Osteoblast (primary cell): ENCODE data around the gene YJEFN3. TPM values are rescaled to one million over a fixed set of nuclear protein-coding genes. Genes with fewer than 3 reads are reported as not detected.

Experiments used
- DNase-seq: peaks from one replicate; pipeline ENCODE4 v3.0.0; 2011; ENCODE audit warnings: low spot score, mixed read lengths; ENCODE audit not compliant: insufficient read length; ENCODE audit errors: missing footprints
- H2AFZ ChIP-seq: 2 replicates; pipeline ENCODE4 v1.6.0; 2011; ENCODE audit warnings: mild to moderate bottlenecking, low read length
- H3K27ac ChIP-seq: 2 replicates; pipeline ENCODE4 v1.5.1; 2011; ENCODE audit warnings: mild to moderate bottlenecking, low read depth, low read length, moderate library complexity
- H3K27me3 ChIP-seq: 2 replicates; pipeline ENCODE4 v1.6.0; 2012; ENCODE audit warnings: mild to moderate bottlenecking, control low read depth, inconsistent platforms, low read length, moderate library complexity; ENCODE audit not compliant: insufficient read depth
- H3K36me3 ChIP-seq: 2 replicates; pipeline ENCODE4 v1.5.1; 2011; ENCODE audit warnings: mild to moderate bottlenecking, low read length, control low read depth, moderate library complexity; ENCODE audit not compliant: insufficient read depth
- H3K4me1 ChIP-seq: 2 replicates; pipeline ENCODE4 v1.5.1; 2011; ENCODE audit warnings: mild to moderate bottlenecking, low read length, control low read depth, moderate library complexity; ENCODE audit not compliant: insufficient read depth
- H3K4me2 ChIP-seq: 2 replicates; pipeline ENCODE4 v1.6.0; 2011; ENCODE audit warnings: mild to moderate bottlenecking, low read length; ENCODE audit not compliant: insufficient read depth
- H3K4me3 ChIP-seq: fragments of 200-600 bp; sonication (generic); 3 replicates; pipeline ENCODE4 v1.5.1; 2012; ENCODE audit warnings: mild to moderate bottlenecking, low read length, inconsistent platforms; ENCODE audit not compliant: insufficient read depth
- H3K79me2 ChIP-seq: 2 replicates; pipeline ENCODE4 v1.6.0; 2012; ENCODE audit warnings: mild to moderate bottlenecking, low read length, control low read depth, inconsistent platforms; ENCODE audit not compliant: insufficient read depth
- H3K9me3 ChIP-seq: 2 replicates; pipeline ENCODE4 v1.5.1; 2011; ENCODE audit warnings: low read depth, low read length, control low read depth
- H4K20me1 ChIP-seq: 2 replicates; pipeline ENCODE4 v1.6.0; 2012; ENCODE audit warnings: mild to moderate bottlenecking, low read length, control low read depth; ENCODE audit not compliant: insufficient read depth
- CTCF ChIP-seq: IDR thresholded peaks from 2 replicates; pipeline ENCODE4 v1.5.1; 2011; ENCODE audit warnings: mild to moderate bottlenecking, low read depth, low read length, moderate library complexity; ENCODE audit errors: extremely low read depth
- total RNA-seq: library from RNA; depleted of rRNA; stranded (reverse); fragments of >200 nt; gene quantifications from 2 replicates; pipeline ENCODE4 v1.2.3, GENCODE V29; 2012

The YJEFN3 gene
- total RNA-seq, 1 donor: under 0.01 TPM

GRCh38 chr19:19546751-19547162 is 18.0 kb downstream of the YJEFN3 start:
- Histone ChIP-seq H3K36me3 (no peaks in the 10 kb centered on the region), H2AFZ (no peak overlapping the region), H3K4me2 (no peak overlapping the region), H3K4me1 (peaks cover 6% of the 10 kb centered on the region), H3K27ac (no peak overlapping the region), H3K27me3 (peaks cover 7% of the 10 kb centered on the region), H3K4me3 (no peak overlapping the region), H3K79me2 (no peaks in the 10 kb centered on the region), H3K9me3 (no peaks in the 10 kb centered on the region), H4K20me1 (no peaks in the 10 kb centered on the region)
- no peak for TF ChIP-seq CTCF
- peak; percentile 84 for DNase-seq

- H3K27ac ChIP-seq: no peak overlapping the region
- no peaks in the 10 kb centered on the region for H3K9me3 ChIP-seq
- H3K36me3 ChIP-seq: no peaks in the 10 kb centered on the region
- H3K4me2 ChIP-seq: no peak overlapping the region
- no peaks in the 10 kb centered on the region for H4K20me1 ChIP-seq
- no peaks in the 10 kb centered on the region for H3K79me2 ChIP-seq
- peak; percentile 87 for DNase-seq
- no peak overlapping the region for H2AFZ ChIP-seq
- peaks cover 9% of the 10 kb centered on the region for H3K4me1 ChIP-seq
- no peak overlapping the region for H3K4me3 ChIP-seq
- H3K27me3 ChIP-seq: peaks cover 7% of the 10 kb centered on the region
- TF ChIP-seq CTCF: no peak
Observed at GRCh38 chr19:19547674-19548336, 19.1 kb downstream of the YJEFN3 start.

GRCh38 chr19:19548915-19549759 is 20.4 kb downstream of the YJEFN3 start:
- Histone ChIP-seq H3K4me3 (no peak overlapping the region), H2AFZ (no peak overlapping the region), H3K36me3 (no peaks in the 10 kb centered on the region), H3K9me3 (no peaks in the 10 kb centered on the region), H4K20me1 (no peaks in the 10 kb centered on the region), H3K27me3 (peaks cover 7% of the 10 kb centered on the region), H3K4me1 (peaks cover 9% of the 10 kb centered on the region), H3K4me2 (no peak overlapping the region), H3K79me2 (no peaks in the 10 kb centered on the region), H3K27ac (no peak overlapping the region)
- no peak for TF ChIP-seq CTCF
- peak; percentile 77 for DNase-seq

GRCh38 chr19:19549804-19550464 is 21.2 kb downstream of the YJEFN3 start:
- peaks cover 7% of the 10 kb centered on the region for H3K27me3 ChIP-seq
- no peak for TF ChIP-seq CTCF
- H3K4me1 ChIP-seq: peaks cover 9% of the 10 kb centered on the region
- no peak overlapping the region for H3K4me2 ChIP-seq
- H4K20me1 ChIP-seq: no peaks in the 10 kb centered on the region
- H3K36me3 ChIP-seq: no peaks in the 10 kb centered on the region
- H3K9me3 ChIP-seq: no peaks in the 10 kb centered on the region
- no peak overlapping the region for H3K27ac ChIP-seq
- H3K4me3 ChIP-seq: no peak overlapping the region
- no peak overlapping the region for H2AFZ ChIP-seq
- peak; percentile 80 for DNase-seq
- H3K79me2 ChIP-seq: no peaks in the 10 kb centered on the region
